ENCODE data around the gene IST1. TPM values are rescaled to one million over a fixed set of nuclear protein-coding genes. Genes with fewer than 3 reads are reported as not detected.

The IST1 gene
- total and polyA plus RNA-seq, 7 donors, result 117 to 182 (median 166) TPM

GRCh38 chr16:71873199-71873598 lies 22.1 kb upstream of the IST1 start:
- intact Hi-C loops (cut with DNase I), result no loop called here
- Histone ChIP-seq H3K4me3 (no peak overlapping the region), H3K27me3 (no peaks in the 10 kb centered on the region), H3K4me1 (no peaks in the 10 kb centered on the region), H3K36me3 (peaks cover 0 to 38% (median 2%) of the 10 kb centered on the region in 4 donors), H3K27ac (no peak overlapping the region), H3K9me3 (no peaks in the 10 kb centered on the region)
- WGBS, 2 donors, result 90 to 91% methylated on average over 4 of the region's 4 CpGs
- no peak for TF ChIP-seq POLR2AphosphoS5 (IDR thresholded peaks at IDR 0.05)
- TF ChIP-seq CTCF (IDR thresholded peaks at IDR 0.05), result no peak
- no peak for DNase-seq

DNA sequence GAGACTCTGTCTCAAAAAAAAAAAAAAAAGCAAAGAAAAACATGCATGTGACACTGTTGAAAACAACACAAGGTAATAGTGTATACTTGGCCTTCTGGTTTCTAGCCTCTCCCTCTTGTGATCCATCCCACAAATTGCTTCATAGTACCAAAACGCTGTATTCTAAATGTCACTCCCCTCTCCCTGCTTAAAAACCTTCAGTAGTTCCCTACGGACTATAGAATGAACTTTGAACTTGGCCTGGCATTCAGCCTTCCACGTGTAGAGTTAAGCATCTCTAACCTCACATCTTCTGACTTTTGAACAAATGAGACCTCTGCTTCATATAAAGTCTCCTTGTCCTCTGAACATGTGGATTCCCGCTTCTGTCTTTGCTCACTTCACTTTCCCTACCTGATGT lies 16.4 kb upstream of the IST1 start:
- Histone ChIP-seq H3K27me3 (no peaks in the 10 kb centered on the region), H3K4me3 (no peak overlapping the region), H3K4me1 (peaks cover 0 to 18% (median 11%) of the 10 kb centered on the region in 4 donors), H3K27ac (no peak overlapping the region), H3K36me3 (peaks cover 0 to 38% (median 0%) of the 10 kb centered on the region in 4 donors), H3K9me3 (no peaks in the 10 kb centered on the region)
- WGBS, 2 donors, result 43 to 72% methylated on average over 4 of the region's 4 CpGs
- intact Hi-C loops (cut with DNase I), result no loop called here
- no peak for TF ChIP-seq POLR2AphosphoS5 (IDR thresholded peaks at IDR 0.05)
- no peak for TF ChIP-seq EP300 (IDR thresholded peaks at IDR 0.05)
- no peak for TF ChIP-seq POLR2A (IDR thresholded peaks at IDR 0.05)
- no peak for TF ChIP-seq CTCF (IDR thresholded peaks at IDR 0.05)
- no peak for DNase-seq

- H3K27me3 ChIP-seq, result no peaks in the 10 kb centered on the region
- intact Hi-C loops (cut with DNase I), result loop anchor here (5.0 kb wide), 3 partner anchors 33 to 158 kb away; partner anchors contain the start of genes AP1G1, ATXN1L and PHLPP2
- H3K4me3 ChIP-seq, result no peak overlapping the region
- 61 to 91% methylated on average over 4 of the region's 4 CpGs for WGBS, 2 donors
- no peak overlapping the region for H3K27ac ChIP-seq
- peaks cover 0 to 31% (median 0%) of the 10 kb centered on the region in 4 donors for H3K36me3 ChIP-seq
- no peak for DNase-seq
- H3K4me1 ChIP-seq, result peaks cover 0 to 19% (median 14%) of the 10 kb centered on the region in 4 donors
- H3K9me3 ChIP-seq, result no peaks in the 10 kb centered on the region
- no peak for TF ChIP-seq CTCF (IDR thresholded peaks at IDR 0.05)
Measured at GRCh38 chr16:71880176-71880575, 15.2 kb upstream of the IST1 start.

DNA sequence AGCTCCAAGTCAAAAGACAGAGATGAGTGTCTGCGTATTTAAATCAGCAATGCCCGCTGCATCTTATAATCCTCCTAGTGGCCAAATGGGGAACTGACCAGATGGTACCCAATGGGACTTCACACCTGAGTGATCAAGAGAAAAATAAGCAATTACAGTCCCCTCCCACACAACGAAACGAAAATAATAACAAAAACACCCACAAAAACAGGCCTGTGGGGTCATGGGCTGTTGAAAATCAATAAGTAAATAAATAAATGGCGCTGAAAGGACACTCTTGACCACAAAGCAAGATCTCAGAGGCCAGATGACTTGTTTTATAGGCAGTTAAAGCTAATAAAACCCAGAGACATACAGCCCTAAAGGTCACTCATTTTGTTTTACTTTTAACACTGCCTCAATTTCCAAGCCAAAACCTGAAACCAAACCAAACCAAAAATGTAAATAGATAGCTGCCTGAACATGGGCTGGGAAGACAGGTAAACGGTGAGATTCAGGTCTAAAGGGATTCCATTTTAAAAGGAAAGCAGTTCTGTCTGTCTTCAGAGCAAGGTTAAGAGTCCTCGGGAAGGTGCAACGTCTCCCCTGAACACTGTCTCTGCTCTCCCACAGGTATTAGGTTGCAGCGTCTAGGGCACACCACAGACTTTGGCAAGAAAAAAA lies 12.7 kb upstream of the IST1 start:
- H3K4me1 ChIP-seq, result peaks cover 0 to 21% (median 14%) of the 10 kb centered on the region in 4 donors
- H3K27me3 ChIP-seq, result no peaks in the 10 kb centered on the region
- DNase-seq, result peak; percentile 80
- no peaks in the 10 kb centered on the region for H3K9me3 ChIP-seq
- H3K27ac ChIP-seq, result peak overlapping the region; percentile 89 to 95 (median 91)
- peaks cover 0 to 11% (median 0%) of the 10 kb centered on the region in 4 donors for H3K36me3 ChIP-seq
- 1 to 5% methylated on average over 9 of the region's 9 CpGs for WGBS, 2 donors
- peak; percentile 73 to 96 (median 92) for TF ChIP-seq CTCF (IDR thresholded peaks at IDR 0.05)
- no peak for TF ChIP-seq POLR2A (IDR thresholded peaks at IDR 0.05)
- intact Hi-C loops (cut with DNase I), result loop anchor here (2.0 to 5.0 kb wide), 4 partner anchors 35 to 160 kb away; partner anchors contain the start of genes AP1G1, ATXN1L and PHLPP2
- peak overlapping the region; percentile 84 to 90 (median 86) for H3K4me3 ChIP-seq

All from sigmoid colon (tissue), 7 donors.